HepG2 (cell line): ENCODE results near the gene CHADL. TPM values are rescaled to one million over a fixed set of nuclear protein-coding genes. Genes with fewer than 3 reads are reported as not detected.
A peak's percentile ranks its signal among the peaks of the same experiment; 100 is the strongest.

ENCODE experiments used
- BCL6 ChIP-seq: IDR thresholded peaks from 2 replicates; pipeline ENCODE4 v1.6.1; 2016; ENCODE audit warnings: missing genetic modification reagents, missing compliant biosample characterization
- CBX2 ChIP-seq, 2 experiments: fragments of 200-600 bp in 1 of 2; sonication (generic); formaldehyde crosslinking in 1 of 2; IDR thresholded peaks; 2 replicates each; pipeline versions ENCODE4 v1.7.0 to v1.8.1; 2018 to 2022; ENCODE audit warnings: low read depth in 2 of 2, low read length in 1 of 2, mild to moderate bottlenecking in 1 of 2, missing genetic modification reagents in 1 of 2
- FOXM1 ChIP-seq: sonication (generic); formaldehyde crosslinking; IDR thresholded peaks from 2 replicates; pipeline ENCODE4 v1.5.0; 2020; ENCODE audit warnings: missing genetic modification reagents
- FUBP1 ChIP-seq: sonication (generic); formaldehyde crosslinking; IDR thresholded peaks from 2 replicates; pipeline ENCODE4 v1.5.1; 2020; ENCODE audit warnings: missing genetic modification reagents, mild to moderate bottlenecking, borderline replicate concordance
- GATAD2A ChIP-seq: IDR thresholded peaks from 2 replicates; pipeline ENCODE4 v1.6.1; 2016
- ISX ChIP-seq: sonication (generic); formaldehyde crosslinking; conservative IDR thresholded peaks from 2 replicates; pipeline ENCODE4 v1.5.0; 2020; ENCODE audit warnings: missing genetic modification reagents
- KLF16 ChIP-seq, 2 experiments: sonication (generic) in 1 of 2; formaldehyde crosslinking in 1 of 2; IDR thresholded peaks; 2 replicates each; pipeline versions ENCODE4 v1.6.1 to v1.8.0; 2016 to 2023; ENCODE audit warnings: missing genetic modification reagents in 2 of 2, missing compliant biosample characterization in 1 of 2
- MIER3 ChIP-seq: IDR thresholded peaks from 2 replicates; pipeline ENCODE4 v1.6.1; 2016; ENCODE audit warnings: missing compliant biosample characterization, borderline replicate concordance
- MTERF4 ChIP-seq: sonication (generic); formaldehyde crosslinking; IDR thresholded peaks from 2 replicates; pipeline ENCODE4 v1.8.0; 2023; ENCODE audit warnings: mild to moderate bottlenecking, missing genetic modification reagents
- MXD4 ChIP-seq: IDR thresholded peaks from 2 replicates; pipeline ENCODE4 v1.6.1; 2016; ENCODE audit warnings: mild to moderate bottlenecking, missing biosample characterization, missing genetic modification reagents
- MYC ChIP-seq: sonication (generic); formaldehyde crosslinking; IDR thresholded peaks from 2 replicates; pipeline ENCODE4 v1.9.0; 2021; ENCODE audit warnings: missing genetic modification reagents, borderline replicate concordance
- PHF20 ChIP-seq: sonication (generic); formaldehyde crosslinking; IDR thresholded peaks from 2 replicates; pipeline ENCODE4 v1.5.0; 2020; ENCODE audit warnings: mild to moderate bottlenecking, missing genetic modification reagents
- PPARG ChIP-seq: conservative IDR thresholded peaks from 2 replicates; pipeline ENCODE4 v1.6.1; 2016; ENCODE audit warnings: missing biosample characterization, missing genetic modification reagents
- REPIN1 ChIP-seq: sonication (generic); formaldehyde crosslinking; IDR thresholded peaks from 2 replicates; pipeline ENCODE4 v1.8.0; 2022; ENCODE audit warnings: missing genetic modification reagents, low read depth, mild to moderate bottlenecking, borderline replicate concordance
- SOX6 ChIP-seq, 2 experiments: fragments of 450-650 bp in 1 of 2; sonication (generic) in 1 of 2; formaldehyde crosslinking in 1 of 2; IDR thresholded peaks; 2 replicates each; pipeline versions ENCODE4 v1.4.0 to v1.6.1; 2017 to 2020; ENCODE audit warnings: antibody characterized with exemption in 1 of 2, mild to moderate bottlenecking in 1 of 2, missing genetic modification reagents in 1 of 2
- TEAD2 ChIP-seq: sonication (generic); formaldehyde crosslinking; IDR thresholded peaks from 2 replicates; pipeline ENCODE4 v1.9.0; 2021; ENCODE audit warnings: missing genetic modification reagents
- ZNF367 ChIP-seq: sonication (generic); formaldehyde crosslinking; IDR thresholded peaks from 2 replicates; pipeline ENCODE4 v1.4.0; 2020; ENCODE audit warnings: missing genetic modification reagents, borderline replicate concordance
- ZNF564 ChIP-seq: sonication (generic); formaldehyde crosslinking; IDR thresholded peaks from 2 replicates; pipeline ENCODE4 v1.8.1; 2023; ENCODE audit warnings: mild to moderate bottlenecking, missing genetic modification reagents
- ZNF576 ChIP-seq: sonication (generic); formaldehyde crosslinking; IDR thresholded peaks from 2 replicates; pipeline ENCODE4 v1.4.0; 2020; ENCODE audit warnings: mild to moderate bottlenecking, missing genetic modification reagents
- ZNF761 ChIP-seq: sonication (generic); formaldehyde crosslinking; conservative IDR thresholded peaks from 2 replicates; pipeline ENCODE4 v1.4.0; 2020; ENCODE audit warnings: mild to moderate bottlenecking, missing genetic modification reagents
- polyA plus RNA-seq, 8 experiments: library from polyadenylated mRNA; depleted of rRNA in 3 of 8; stranded (reverse) in 7 of 8; unstranded in 1 of 8; fragments of >200 nt; fragmentation: Illumina TruSeq in 4 of 8; extraction: Trizol in 4 of 8; gene quantifications; 2 replicates each; pipeline versions ENCODE4 v1.2.1 to v1.2.3, GENCODE V29; 2011 to 2016; ENCODE audit warnings: low read depth in 4 of 8, missing spikeins in 1 of 8, mixed read lengths in 1 of 8; ENCODE audit not compliant: insufficient read depth in 1 of 8
- total RNA-seq, 5 experiments: library from RNA; depleted of rRNA; stranded (reverse); fragments of >200 nt; fragmentation: Illumina TruSeq; extraction: Trizol; gene quantifications; 2 replicates each; pipeline ENCODE4 v1.2.3, GENCODE V29; 2016; ENCODE audit warnings: low read depth in 1 of 5
- TF ChIP-seq, protein P1 (sequence below): sonication (generic); formaldehyde crosslinking; IDR thresholded peaks from 2 replicates; pipeline ENCODE4 v1.4.0; 2020; ENCODE audit warnings: missing genetic modification reagents, borderline replicate concordance

CHADL gene
- total and polyA plus RNA-seq, 2 of the 13 experiments (the other 11 are each of a cell fraction or from before 2014, with no cell fraction given) = 2.8 to 8.1 TPM

GRCh38 chr22:41285820-41286638 lies 45.3 kb upstream of the CHADL start, which contains the start of gene RANGAP1 (continued):
- TF ChIP-seq MTERF4 (CRISPR knock-in tag) (no peak), FUBP1 (CRISPR knock-in tag) (no peak), CBX2 (IDR thresholded peaks at IDR 0.05; ENCODE audit: low read depth, low read length) (no peak), CBX2 (CRISPR knock-in tag; IDR thresholded peaks at IDR 0.05; ENCODE audit: low read depth) (no peak), BCL6 (CRISPR knock-in tag) (no peak), ISX (CRISPR knock-in tag) (0 out of 2 replicates have a peak, but pooled peaks have one; percentile 37), REPIN1 (no peak), FOXM1 (no peak), ZNF761 (CRISPR knock-in tag) (no peak), KLF16 (CRISPR knock-in tag; IDR thresholded peaks at IDR 0.05) (no peak), MXD4 (CRISPR knock-in tag) (peak; percentile 80; the same call in 1 of the 2 replicates), MYC (CRISPR knock-in tag) (peak; percentile 96), ZNF367 (CRISPR knock-in tag) (no peak), SOX6 (IDR thresholded peaks at IDR 0.05) (no peak), SOX6 (CRISPR knock-in tag; IDR thresholded peaks at IDR 0.05) (peak; percentile 45; the same call in 1 of the 2 replicates), TEAD2 (CRISPR knock-in tag) (no peak), ZNF564 (CRISPR knock-in tag) (no peak), ZNF576 (CRISPR knock-in tag) (no peak), PHF20 (CRISPR knock-in tag) (peak; percentile 23; the same call in 1 of the 2 replicates), PPARG (CRISPR knock-in tag) (no peak), MIER3 (0 out of 2 replicates have a peak, but pooled peaks have one; percentile 32), GATAD2A (CRISPR knock-in tag) (no peak)
- TF ChIP-seq, protein P1, sequence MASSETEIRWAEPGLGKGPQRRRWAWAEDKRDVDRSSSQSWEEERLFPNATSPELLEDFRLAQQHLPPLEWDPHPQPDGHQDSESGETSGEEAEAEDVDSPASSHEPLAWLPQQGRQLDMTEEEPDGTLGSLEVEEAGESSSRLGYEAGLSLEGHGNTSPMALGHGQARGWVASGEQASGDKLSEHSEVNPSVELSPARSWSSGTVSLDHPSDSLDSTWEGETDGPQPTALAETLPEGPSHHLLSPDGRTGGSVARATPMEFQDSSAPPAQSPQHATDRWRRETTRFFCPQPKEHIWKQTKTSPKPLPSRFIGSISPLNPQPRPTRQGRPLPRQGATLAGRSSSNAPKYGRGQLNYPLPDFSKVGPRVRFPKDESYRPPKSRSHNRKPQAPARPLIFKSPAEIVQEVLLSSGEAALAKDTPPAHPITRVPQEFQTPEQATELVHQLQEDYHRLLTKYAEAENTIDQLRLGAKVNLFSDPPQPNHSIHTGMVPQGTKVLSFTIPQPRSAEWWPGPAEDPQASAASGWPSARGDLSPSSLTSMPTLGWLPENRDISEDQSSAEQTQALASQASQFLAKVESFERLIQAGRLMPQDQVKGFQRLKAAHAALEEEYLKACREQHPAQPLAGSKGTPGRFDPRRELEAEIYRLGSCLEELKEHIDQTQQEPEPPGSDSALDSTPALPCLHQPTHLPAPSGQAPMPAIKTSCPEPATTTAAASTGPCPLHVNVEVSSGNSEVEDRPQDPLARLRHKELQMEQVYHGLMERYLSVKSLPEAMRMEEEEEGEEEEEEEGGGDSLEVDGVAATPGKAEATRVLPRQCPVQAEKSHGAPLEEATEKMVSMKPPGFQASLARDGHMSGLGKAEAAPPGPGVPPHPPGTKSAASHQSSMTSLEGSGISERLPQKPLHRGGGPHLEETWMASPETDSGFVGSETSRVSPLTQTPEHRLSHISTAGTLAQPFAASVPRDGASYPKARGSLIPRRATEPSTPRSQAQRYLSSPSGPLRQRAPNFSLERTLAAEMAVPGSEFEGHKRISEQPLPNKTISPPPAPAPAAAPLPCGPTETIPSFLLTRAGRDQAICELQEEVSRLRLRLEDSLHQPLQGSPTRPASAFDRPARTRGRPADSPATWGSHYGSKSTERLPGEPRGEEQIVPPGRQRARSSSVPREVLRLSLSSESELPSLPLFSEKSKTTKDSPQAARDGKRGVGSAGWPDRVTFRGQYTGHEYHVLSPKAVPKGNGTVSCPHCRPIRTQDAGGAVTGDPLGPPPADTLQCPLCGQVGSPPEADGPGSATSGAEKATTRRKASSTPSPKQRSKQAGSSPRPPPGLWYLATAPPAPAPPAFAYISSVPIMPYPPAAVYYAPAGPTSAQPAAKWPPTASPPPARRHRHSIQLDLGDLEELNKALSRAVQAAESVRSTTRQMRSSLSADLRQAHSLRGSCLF (CRISPR knock-in tag) = no peak; the same call in 1 of the 2 replicates
